Activated CD8-positive, alpha-beta memory T cell treated with anti-CD3 and anti-CD28 coated beads, Interleukin-2, amount 50 U/mL, for 1 hour (primary cell): ENCODE data around the gene CWC25.
A peak's percentile ranks its signal among the peaks of the same experiment; 100 is the strongest.
"Not testable (repeated sequence)": the region's sequence is repeated elsewhere in the genome, so short reads cannot be mapped to it uniquely, and the experiment has no call there.

ENCODE experiments used
- DNase-seq: peaks from one replicate; pipeline ENCODE4 v3.0.0-alpha.2; 2020; ENCODE audit errors: extremely low read depth

The CWC25 gene

DNA sequence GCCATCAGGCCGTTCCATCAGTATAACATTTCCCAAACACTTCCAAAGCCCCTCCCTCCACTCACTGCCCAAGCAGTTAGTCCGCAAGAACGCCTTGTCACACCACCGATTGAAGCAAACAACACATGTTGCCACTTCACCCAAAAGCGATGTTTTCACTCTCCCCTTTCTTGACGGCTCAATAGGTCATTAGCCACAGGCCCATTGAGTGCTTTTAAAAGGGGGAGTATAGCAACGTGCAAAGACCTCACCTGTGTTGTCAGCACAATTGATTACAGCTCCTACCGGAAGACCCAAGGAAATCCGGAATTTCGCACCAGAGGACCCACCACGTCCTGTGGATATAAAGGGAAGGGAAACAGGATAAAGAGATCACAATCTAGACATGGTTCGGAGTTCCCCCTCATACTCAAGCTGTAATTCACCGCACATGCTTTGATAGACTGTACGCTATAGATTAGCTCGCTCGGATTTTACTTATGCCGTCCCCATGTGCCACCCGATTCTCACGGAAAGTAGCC, 27.7 kb upstream of the CWC25 start:
- no peak for DNase-seq

DNA sequence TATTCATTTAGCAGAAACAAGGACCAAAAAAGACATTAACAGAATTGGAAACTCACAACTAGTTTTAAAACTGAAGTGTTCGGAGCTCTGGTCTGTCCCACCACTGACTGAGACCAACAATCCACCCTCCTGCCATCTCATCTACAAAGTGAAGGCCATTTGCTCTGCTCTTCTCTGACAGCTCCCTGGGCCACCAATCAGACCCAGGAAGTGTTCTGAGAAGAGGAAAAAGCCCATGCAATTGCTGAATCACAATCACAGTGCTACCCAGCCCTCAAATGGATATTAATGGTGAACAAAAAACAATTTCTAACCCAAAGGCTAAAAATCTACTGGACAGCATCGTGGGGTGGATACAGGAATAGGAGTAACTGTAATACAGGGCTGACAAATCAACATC, 26.3 kb upstream of the CWC25 start:
- no peak for DNase-seq

DNA sequence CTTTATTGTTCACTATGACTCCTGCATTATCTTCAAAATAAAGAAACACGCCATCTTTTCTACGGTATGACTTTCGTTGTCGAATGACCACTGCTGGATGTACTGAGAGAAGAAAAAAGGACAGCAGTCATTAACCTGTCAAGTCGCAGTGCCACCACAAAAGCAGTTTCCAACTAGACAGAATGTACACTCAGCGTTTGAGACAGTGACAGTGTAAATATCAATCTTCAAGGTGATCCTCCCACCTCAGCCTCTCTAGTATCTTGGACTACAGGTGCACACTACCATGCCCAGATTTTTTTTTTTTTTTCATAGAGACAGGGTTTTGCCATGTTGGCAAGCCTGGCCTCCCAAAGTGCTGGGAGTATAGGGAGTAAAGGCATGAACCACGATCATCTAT, 25.3 kb upstream of the CWC25 start:
- DNase-seq = no peak

DNA sequence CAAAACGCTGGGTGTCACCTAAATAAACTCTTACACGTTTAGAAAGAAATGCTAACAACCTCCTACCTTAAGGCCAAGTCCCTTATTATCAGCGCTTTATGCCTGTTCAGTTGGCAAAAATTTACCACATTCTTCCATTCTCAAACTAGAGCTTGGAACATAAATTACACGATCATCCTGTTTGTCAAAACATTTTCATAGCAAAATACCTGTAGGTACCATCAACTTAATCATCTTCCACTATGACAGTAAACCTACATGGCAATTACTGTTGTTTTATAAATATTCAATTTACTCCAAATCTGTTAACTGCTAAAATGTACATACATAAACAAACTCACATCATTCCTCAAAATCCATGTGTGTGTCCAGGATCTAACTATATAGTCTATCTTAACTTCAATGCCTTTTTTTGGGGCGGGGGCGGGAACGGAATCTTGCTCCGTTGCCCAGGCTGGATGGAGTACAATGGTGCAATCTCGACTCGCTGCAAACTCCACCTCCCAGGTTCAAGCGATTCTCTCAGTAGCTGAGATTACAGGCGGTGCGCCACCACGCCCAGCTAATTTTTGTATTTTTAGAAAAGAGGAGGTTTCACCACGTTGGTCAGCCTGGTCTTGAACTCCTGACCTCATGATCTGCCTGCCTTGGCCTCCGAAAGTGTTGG, 24.0 kb upstream of the CWC25 start:
- no peak for DNase-seq

DNA sequence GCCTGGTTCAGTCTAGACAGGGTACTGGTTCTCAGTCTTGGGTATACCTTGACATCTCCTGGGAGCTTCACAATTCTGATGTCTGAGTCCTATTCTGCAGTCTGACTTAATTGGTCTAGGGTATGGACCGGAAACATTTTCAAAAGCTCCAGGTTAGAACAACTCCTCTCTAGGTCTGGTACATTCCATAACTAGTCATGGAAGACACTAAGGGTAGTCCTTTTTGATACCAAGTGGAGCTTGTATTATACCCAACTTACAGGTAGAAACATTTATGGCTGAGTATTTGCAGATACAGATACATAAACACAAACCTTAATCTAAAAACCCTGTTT, 23.4 kb upstream of the CWC25 start:
- DNase-seq = no peak

DNA sequence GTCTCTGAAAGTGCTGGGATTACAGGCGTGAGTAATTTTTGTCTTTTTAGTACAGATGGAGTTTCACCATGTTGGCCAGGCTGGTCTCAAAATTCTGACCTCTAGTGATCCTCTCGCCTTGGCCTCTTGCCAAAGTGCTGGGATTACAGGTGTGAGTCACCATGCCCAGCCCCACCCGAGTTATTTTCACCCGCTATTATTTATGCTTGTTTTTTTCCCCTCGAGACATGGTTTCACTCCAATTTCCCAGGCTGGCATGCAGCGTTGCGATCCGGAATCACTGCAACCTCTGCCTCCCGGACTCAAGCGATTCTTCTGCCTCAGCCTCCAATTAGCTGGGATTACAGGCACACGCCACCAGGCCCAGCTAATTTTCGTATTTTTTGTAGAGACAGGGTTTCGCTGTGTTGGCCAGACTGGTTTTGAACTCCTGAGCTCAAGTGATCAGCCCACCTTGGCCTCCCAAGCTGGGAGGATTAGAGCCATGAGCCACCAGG, 19.2 kb upstream of the CWC25 start:
- no peak for DNase-seq

DNA sequence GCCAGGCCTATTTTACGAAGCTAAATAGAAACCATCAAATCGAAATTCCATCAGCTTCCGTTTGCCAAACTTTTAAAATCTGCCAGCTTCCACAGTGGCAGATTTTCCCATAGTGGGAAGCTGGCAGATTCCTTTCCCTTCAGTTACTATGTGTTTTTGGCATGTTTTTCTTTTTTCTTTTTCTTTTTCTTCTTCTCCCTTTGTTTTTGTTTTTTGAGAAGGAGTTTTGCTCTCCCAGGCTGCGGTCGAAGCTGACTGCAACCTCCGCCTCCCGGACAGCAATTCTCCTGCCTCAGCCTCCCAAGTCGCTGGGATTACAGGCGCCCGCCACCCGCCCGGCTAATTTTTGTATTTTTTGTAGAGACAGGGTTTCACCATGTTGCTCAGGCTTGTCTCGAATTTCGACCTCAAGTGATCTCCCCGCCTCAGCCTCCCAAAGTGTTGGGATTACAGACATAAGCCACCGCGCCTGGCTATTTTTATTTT, 684 bp upstream of the CWC25 start:
- no peak for DNase-seq

DNA sequence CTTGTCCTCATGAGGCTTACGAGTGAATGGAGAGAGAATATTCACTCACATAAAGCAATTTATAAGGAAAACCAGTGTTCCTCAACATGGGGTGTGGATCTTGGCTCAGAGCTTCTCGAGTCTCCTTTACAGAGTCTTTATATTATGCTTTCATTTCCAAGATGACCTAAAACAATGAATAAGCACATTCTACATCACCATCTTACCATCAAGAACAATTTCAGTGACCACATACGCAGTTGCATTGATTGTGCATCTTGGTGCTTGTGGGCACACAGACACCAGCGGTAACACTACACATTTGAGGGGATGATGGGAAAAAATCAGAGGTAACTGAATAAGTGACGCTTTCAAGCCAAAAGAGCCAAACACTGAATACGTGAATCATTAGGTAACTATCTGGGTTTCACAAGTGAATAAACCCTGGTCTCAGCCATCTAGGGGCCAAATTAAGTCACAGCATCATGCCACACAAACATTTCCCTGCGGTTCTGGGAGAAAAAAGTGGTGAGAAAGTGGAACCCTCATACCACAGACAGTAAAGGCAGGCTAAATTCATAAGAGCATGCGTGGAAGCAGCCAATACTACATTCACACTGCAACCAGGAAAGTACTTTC, 9.4 kb downstream of the CWC25 start:
- DNase-seq = no peak

DNA sequence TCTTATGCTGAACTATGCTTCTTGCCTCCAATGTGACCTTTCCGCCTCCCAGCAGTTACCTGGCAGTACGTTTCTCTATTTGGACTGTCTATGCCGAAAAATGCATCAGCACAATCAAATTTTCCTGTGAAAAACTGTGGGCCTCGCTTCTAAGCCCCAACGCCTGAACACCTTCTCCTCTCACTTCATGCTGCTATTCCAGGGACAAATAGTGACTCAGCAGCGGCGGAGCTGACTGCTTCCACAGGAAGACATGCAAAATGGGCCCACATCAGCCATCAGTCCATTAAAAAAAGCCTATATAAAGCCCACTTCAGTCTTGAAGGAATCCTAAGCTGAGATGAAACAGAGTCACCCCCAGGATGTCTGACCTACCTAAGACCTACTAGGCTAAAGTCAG, 15.3 kb downstream of the CWC25 start:
- no peak for DNase-seq

DNA sequence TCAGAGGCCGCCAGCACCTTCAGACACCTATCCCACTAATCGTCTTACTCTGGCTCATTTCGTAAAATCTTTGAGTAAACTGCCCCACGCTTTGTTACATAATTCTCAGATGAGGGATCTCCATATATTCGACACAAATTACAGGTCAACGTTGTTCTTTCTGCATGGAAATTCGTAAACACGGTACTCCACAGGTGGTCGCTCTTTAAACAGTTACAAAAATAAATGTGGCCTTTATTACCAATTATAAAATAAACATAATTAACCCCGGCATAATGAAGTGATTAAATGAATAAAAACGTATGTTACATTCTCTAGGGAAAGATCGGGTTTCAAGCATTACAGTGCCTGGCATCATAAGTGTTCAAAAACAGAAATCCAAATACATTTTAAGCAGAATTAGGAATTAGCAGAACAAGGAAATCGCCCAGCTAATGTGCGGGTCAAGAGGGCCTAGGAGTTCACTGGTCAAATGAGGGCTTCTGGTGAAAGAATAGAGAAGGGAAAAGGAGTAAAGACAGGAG, 24.8 kb downstream of the CWC25 start:
- no peak for DNase-seq

DNA sequence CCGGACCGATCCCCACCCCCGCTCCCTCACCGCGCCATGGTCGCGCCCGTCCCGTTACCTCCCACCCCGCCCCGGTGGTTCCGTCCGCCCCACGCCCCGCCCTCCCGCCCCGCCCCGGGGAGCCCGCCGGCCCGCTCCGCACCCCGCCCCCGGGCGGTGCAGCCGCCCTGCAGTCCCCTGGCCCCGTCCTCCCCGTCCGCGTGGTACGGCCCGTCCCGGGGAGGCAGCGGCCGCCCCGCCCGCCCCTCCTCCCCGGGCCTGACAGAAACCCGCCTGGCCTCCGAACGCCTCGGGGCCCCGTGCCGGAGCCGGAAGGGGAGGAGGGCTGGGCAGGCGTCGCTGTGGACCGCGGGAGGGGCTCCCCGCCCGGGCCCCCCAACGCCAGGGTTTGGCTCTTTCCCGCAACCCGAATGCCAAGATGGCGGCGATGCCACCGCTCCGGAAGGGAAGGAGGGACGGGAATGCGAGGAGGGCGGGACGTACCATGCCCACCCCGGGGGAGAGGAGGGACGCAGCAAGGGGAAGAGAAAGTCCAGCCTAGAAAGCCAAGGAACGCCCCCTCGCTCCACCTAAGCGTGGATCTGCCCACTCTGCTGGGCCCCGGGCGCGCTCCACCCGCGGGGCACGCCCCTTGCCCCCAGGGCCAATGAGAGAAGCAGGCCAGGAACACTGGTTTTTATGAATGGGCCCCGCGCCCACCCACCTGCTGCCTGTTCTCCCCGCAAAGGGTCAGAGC, 25.5 kb downstream of the CWC25 start, which contains the start of gene PIP4K2B:
TSS of gene PIP4K2B (minus strand) at position 56 of the 736 bp plus-strand sequence. CDS start 132 bp downstream, outside the sequence.
- peak; percentile 56 for DNase-seq

DNA sequence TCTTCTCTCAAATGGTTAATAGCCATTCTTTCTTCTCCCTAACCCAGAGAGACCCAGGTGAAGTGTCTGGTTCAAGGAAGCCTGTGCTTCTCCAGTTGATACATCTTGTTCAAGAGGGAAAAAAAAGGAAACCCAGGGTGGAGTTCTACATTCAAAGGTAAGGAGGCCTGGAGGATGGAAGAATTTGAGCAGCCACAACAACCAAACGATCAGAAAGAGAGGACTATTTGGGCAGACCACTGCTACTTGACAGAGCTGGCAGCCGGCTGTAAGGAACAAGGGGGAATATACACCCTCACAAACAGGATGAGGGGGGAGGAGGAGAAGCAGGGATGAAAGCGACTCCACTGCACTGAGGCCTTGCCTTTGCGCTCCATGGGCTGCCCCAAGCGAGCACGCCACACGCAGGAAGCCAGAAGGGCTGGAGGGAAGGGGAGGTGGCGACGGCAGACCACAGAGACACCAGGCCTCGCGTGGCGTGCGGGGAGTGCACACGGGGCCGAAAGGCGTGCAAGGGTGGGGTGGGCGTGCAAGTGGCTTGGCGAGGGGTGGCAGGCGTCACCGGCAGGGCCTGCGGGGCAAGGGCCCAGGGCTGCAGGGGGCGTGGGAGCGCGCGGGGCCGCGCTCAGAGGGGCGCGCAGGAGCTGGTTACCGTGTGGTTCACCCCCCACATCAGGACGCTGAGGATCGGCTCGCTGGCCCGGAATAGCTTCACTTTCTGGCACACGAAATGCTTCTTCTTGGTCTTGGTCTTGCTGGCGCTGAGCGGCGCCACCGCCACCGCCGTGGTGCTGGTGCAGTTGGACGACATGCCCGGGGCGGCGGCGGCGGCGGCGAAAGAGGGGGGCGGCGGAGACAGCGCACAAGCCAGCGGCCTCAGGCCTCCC, 26.3 kb downstream of the CWC25 start:
- no peak for DNase-seq

DNA sequence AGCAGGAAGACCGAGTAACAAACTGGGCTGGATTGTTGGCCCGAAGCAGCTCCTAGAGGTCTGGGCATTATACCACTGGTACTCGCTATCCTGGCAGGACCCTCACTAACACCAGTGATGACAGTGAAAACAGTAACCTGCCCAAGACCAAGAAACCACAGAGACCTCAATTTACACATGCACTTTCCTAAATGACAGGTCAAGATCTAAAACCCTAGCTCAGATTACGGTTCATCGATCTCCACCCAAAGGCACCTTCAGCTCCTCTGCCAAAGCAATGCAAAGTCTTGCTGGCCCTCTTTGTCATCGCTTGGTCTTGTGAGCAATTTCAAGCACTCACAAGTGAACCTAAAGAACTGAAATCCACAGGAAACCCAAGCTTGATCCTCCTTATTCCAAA, 27.3 kb downstream of the CWC25 start:
- DNase-seq = no peak

DNA sequence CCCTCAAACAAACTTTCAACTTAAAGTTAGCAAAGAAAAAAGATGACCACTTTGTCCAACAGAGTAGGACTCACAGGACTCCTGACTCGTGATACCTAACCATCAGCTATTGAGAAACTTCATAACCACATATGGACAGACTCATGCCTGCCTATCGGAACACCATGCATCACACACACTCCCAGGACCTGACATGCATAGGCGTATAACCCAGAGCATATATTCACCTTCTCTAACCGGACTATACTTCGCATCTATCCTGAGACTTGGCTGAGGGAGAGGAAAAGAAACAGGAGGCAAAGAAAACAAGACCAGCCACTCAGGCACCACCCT, 28.0 kb downstream of the CWC25 start:
- no peak for DNase-seq

DNA sequence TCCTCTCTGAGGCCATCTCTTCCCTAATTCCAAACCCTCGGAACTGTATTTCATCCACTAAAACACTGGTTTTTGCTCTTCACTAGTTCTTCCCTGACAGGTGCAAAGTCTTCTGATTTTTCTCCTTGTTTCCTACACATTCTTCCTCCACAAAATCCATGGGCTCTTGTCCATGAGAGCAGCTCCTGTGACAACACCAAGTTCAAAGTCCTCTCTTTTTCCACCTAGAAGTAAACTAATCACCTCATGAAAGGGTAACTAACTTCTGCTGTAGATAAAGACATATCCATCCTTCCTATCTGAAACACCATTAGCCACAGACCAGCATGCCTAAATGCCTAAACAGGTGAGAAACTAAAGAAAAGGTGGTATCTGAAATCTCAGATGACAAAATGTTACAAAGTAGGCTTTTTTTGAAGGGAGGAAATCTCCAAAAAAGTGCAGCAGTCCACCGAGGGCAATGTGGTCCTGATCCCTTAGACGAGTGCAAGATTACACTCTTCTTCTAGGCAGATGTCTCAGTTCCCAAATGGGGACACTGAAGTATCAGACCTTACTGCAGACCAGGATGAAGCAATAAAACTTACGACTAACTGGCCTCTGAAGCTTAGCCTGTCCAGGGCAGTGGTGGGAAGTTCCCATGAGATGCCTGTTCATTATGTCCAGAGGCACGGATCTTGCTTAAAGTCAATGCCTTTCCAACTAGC, 28.5 kb downstream of the CWC25 start:
- no peak for DNase-seq

DNA sequence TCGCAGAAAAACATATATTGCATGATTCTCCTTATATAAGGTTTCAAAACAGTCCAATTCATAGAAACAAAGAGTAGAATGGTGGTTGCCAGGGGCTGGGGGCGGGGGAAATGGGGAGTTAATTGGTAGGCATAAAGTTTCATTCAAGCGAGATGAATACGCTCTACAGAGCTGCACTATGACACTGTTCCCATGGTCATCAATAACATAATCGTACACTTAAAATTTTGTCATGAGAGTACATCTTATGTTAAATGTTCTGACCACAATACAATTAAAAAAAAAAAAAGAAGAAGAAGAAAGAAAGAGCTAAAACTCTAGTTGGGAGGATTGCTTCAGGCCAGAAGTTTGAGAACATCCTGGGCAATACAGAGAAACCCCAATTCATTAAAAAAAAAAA, 30.9 kb downstream of the CWC25 start:
- no peak for DNase-seq

DNA sequence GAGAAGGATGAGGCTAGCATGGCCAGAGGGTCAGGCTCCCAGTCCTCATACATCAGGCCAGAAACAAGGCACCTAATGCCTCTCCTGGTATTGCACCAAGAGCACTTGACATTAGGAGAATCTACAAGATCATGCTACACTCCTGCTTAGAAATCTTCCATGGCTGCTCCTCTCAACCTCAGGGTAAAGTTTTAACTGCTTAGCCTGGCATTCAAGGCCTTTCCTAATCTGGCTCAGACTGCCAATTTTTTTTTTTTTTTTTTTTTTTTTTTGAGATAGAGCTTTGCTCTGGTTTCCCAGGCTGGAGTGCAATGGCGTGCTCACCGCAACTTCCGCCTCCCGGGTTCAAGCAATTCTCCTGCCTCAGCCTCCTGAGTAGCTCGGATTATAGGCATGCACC, 34.0 kb downstream of the CWC25 start:
- no peak for DNase-seq

DNA sequence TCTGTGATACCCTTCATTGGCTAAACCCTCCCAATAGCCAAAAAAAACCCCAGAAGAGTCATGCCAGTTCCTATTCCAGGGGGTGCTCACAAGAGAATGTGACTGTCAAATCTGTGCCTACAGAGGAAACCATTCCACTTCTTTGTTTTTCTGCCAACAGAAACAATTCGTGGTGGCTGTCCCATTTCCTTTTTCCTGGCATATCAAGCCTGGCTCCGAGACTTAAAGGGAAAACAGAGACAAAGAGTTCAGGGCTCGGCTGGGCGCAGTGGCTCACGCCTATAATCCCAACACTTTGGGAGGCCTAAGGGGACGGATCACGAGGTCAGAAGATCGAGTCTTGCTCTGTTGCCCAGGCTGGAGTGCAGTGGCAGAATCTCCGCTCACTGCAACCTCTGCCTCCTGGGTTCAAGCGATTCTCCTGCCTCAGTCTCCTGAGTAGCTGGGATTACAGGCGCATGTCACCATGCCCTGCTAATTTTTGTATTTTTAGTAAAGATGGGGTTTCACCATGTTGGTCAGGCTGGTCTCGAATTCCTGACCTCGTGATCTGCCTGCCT, 34.9 kb downstream of the CWC25 start:
- not testable (repeated sequence) for DNase-seq

DNA sequence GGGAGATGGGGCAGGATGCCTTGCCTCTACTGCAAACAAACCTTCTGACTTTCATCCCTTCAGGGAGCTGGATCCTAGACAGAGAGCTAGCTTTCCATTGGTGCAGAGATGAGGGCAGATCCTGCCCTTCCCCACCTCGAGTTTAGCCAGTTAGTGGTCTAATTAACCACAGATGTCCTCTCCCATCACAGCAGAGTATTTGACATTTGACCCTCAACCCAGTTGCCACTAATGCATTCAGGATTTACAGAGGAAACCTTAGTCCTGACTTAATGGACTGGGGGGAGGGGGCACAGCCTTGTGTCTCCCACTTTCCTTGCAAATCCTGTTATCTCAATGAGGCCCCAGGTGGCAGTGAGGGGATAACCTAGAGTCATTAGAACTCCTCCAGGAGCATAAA, 35.9 kb downstream of the CWC25 start:
- DNase-seq = no peak

DNA sequence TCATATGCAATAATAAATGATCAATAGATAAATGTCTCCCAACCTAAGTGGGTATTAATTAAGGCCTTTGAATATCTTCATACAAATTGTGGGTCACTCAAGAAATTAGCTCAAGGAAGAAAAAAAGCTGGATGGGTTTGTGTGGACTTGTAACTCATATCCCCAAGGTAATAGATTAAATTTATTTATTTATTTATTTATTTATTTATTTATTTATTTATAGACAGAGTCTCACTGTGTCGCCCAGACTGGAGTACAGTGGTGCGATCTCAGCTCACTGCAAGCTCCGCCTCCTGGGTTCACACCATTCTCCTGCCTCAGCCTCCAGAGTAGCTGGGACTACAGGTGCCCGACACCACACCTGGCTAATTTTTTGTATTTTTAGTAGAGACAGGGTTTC, 37.1 kb downstream of the CWC25 start:
- DNase-seq = not testable (repeated sequence)

DNA sequence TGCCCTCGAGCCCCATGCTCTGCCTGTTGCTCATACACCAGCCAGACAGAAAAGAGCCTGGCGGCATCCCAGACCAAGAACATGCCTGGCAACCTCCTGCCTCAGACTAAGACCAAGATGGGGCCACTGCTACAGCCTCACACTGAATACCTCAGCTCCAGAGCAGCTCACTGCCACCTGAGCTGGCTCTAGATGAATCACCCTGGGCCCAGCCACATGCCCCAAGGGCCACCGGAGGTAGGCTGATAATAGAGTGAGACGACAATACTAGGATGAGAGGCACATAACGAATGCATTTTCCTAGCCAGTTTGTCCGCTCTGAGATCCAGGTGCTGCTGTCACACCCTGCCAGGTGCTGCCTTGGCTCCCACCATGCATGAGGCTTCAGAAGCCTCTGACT, 38.7 kb downstream of the CWC25 start:
- no peak for DNase-seq
